Naive B cell (primary cell): Measurements from ENCODE around the gene KRTAP13-3. TPM values are rescaled to one million over a fixed set of nuclear protein-coding genes. Genes with fewer than 3 reads are reported as not detected.

Experiments
- ATAC-seq, 2 donors: fragments of 150-1000 bp; cut with Tn5 transposase; 2 replicates each; pipeline ENCODE4 v1.10.0; 2021; ENCODE audit warnings: low read depth in 2 of 2, mild to moderate bottlenecking in 2 of 2, moderate library complexity in 2 of 2
- DNase-seq: peaks from one replicate; pipeline ENCODE4 v3.0.0; 2022
- H3K27ac Mint-ChIP-seq, 6 donors: one replicate each; pipeline ENCODE4 v1.8.0; 2020 to 2022; ENCODE audit warnings: mild to moderate bottlenecking in 6 of 6, mixed read lengths in 6 of 6, moderate library complexity in 5 of 6, inconsistent platforms in 2 of 6
- H3K27me3 Mint-ChIP-seq, 3 donors: one replicate each; pipeline ENCODE4 v1.8.0; 2021 to 2022; ENCODE audit warnings: mixed read lengths in 3 of 3, mild to moderate bottlenecking in 1 of 3
- H3K36me3 Mint-ChIP-seq, 2 donors: one replicate each; pipeline ENCODE4 v1.8.0; 2020 to 2022; ENCODE audit warnings: mixed read lengths in 2 of 2, inconsistent platforms in 1 of 2, mild to moderate bottlenecking in 1 of 2
- H3K4me1 Mint-ChIP-seq, 3 donors: one replicate each; pipeline ENCODE4 v1.8.0; 2020 to 2022; ENCODE audit warnings: mixed read lengths in 3 of 3, inconsistent platforms in 1 of 3, mild to moderate bottlenecking in 1 of 3, moderate library complexity in 1 of 3
- H3K4me3 Mint-ChIP-seq, 8 donors: one replicate each; pipeline ENCODE4 v1.8.0; 2020 to 2022; ENCODE audit warnings: mild to moderate bottlenecking in 8 of 8, mixed read lengths in 8 of 8, moderate library complexity in 8 of 8, inconsistent platforms in 2 of 8
- H3K9me3 Mint-ChIP-seq, 7 donors: one replicate each; pipeline ENCODE4 v1.8.0; 2020 to 2022; ENCODE audit warnings: mixed read lengths in 7 of 7, mild to moderate bottlenecking in 5 of 7, inconsistent platforms in 2 of 7, moderate library complexity in 1 of 7
- polyA plus RNA-seq, 6 donors: library from polyadenylated mRNA; unstranded; fragments of 300-500 nt; fragmentation: Illumina TruSeq; gene quantifications; one replicate each; pipeline ENCODE4 v1.2.3, GENCODE V29; 2021; ENCODE audit warnings: low read depth in 6 of 6

KRTAP13-3 gene
- polyA plus RNA-seq, 6 donors from 2014 or later = not detected

DNA sequence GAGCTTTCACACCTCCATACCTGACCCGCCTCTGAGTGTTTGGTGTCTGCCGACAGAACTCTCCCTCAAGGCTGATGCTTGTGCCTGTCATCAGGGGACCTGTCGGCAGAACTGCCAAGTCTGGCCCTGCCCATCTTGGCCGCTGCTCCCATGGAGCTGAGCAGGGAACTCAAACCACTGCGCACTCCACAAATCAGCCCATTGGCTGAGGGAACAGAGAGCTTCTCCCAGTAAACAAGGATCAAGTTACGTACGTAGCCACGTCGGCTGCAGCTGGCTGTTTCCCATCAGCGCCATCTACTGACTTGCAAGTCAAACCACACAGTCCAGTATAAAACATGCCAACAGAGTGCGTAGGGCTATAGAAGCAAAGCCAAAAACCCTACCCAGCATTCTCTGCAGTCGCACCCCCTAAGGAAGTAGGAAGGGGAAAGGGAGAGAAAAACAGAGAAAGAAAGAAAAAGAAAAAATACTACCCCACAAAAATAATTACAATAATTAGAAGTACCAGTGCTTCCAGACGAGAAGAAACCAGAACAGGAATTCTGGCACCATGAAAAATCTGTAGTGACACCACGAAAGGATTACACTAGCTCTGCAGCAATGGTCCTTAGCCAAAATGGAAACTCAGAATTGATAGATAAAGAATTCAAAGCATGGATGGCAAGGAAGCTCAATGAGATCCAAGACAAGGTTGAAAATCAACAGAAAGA is 16.8 kb downstream of the KRTAP13-3 start:
- ATAC-seq (no peak), DNase-seq (no peak)
- Mint-ChIP-seq H3K4me1 (no peaks in the 10 kb centered on the region), H3K27me3 (peaks cover 0 to 8% (median 0%) of the 10 kb centered on the region in 3 donors), H3K4me3 (peak overlapping the region in 1 of 8 donors; percentile 66), H3K27ac (no peak overlapping the region), H3K36me3 (peaks cover 4 to 7% of the 10 kb centered on the region in 2 donors), H3K9me3 (peaks cover 0 to 18% (median 9%) of the 10 kb centered on the region in 7 donors)

DNA sequence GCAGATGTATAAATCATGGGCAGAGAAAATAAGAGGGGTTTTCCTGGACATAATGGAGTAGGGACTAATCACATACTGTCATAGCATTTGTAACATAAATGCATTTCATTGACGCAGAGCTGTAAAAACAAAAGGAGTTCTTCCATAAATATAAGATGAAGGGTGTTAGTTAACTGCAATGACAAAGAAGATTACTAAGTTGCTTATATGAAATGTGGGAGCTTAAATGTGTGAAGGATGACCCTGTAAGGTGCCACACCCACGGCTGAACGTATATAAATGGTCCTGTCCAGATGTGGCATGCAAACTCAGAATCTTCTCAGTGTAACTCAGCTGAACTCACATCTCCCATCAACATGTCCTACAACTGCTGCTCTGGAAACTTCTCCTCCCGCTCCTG is 30.0 kb downstream of the KRTAP13-3 start, which contains the start of gene KRTAP13-1:
KRTAP13-1 (plus strand) TSS at position 301 of the 400 bp plus-strand sequence; CDS start at position 357, 56 bp downstream.
- Mint-ChIP-seq H3K27ac (no peak within 1 kb of the TSS), H3K4me1 (no peaks in the 10 kb centered on the region), H3K4me3 (no peak within 1 kb of the TSS), H3K27me3 (no peaks in the 10 kb centered on the region), H3K36me3 (no peaks in the 10 kb centered on the region), H3K9me3 (peaks cover 1 to 12% (median 4%) of the 10 kb centered on the region in 7 donors)
- DNase-seq (no peak), ATAC-seq (no peak)

DNA sequence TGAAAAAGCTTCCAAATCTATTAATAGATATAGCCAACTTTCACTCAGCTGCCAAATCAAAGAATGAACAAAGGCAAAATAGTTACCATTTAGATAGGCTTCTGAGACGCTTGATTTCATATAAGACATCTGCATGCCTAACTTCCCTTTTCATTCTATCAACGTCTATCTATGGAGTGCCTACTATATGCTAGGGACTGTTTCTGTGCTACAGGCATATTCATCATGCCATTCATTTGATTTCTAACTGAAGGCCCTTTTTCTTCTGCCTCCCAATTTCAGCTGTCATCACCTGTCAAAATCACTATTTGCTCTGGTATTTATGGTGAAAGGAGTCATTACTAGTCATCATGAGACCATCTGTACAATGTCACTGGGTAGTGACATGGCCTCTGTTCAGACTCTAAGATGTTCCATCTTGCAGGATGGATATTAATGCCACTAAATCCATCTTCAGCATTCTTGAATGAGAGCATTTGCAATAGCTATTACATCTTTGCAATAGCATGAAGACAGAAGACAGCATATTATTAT is 34.2 kb downstream of the KRTAP13-3 start:
- ATAC-seq (no peak), DNase-seq (no peak)
- Mint-ChIP-seq H3K4me1 (no peaks in the 10 kb centered on the region), H3K4me3 (no peak overlapping the region), H3K27ac (no peak overlapping the region), H3K36me3 (no peaks in the 10 kb centered on the region), H3K9me3 (peaks cover 2 to 19% (median 9%) of the 10 kb centered on the region in 7 donors), H3K27me3 (no peaks in the 10 kb centered on the region)

DNA sequence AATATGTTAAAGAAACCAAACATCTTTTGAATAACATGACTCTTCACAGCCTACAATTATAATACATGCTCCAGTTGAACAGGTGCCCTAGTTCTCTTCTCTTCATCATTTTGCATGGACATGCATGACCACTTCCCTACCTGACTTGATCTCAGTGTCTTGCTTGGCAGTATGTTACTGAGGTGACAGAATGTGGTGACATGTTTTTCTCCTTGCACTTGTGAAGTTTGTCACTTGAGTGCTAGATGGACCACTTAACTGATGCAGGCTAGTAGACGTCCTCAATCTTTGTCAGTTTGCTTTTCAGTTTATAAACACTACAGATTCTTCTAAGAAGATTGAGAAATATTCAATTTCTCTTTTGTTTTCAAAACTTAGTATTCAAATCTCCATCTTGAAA is 43.5 kb downstream of the KRTAP13-3 start:
- Mint-ChIP-seq H3K27ac (no peak overlapping the region), H3K36me3 (no peaks in the 10 kb centered on the region), H3K4me3 (no peak overlapping the region), H3K27me3 (no peaks in the 10 kb centered on the region), H3K4me1 (no peaks in the 10 kb centered on the region), H3K9me3 (peaks cover 0 to 12% (median 4%) of the 10 kb centered on the region in 7 donors)
- ATAC-seq (no peak), DNase-seq (no peak)

Other genes with a start within 250 kb of the KRTAP13-3 start
- not detected for gene CLDN8, start 209.8 kb downstream of the KRTAP13-3 start, polyA plus RNA-seq
- not detected for gene KRTAP24-1, start 143.0 kb downstream of the KRTAP13-3 start, polyA plus RNA-seq
- not detected for gene KRTAP25-1, start 136.4 kb downstream of the KRTAP13-3 start, polyA plus RNA-seq
- not detected for gene KRTAP26-1, start 105.6 kb downstream of the KRTAP13-3 start, polyA plus RNA-seq
- gene KRTAP27-1, start 88.2 kb downstream of the KRTAP13-3 start, polyA plus RNA-seq = not detected
- gene KRTAP23-1, start 77.3 kb downstream of the KRTAP13-3 start, polyA plus RNA-seq = not detected
- not detected for gene KRTAP13-2, start 53.7 kb downstream of the KRTAP13-3 start, polyA plus RNA-seq
- not detected for gene KRTAP13-1, start 29.9 kb downstream of the KRTAP13-3 start, polyA plus RNA-seq
- not detected for gene KRTAP13-4, start 4.3 kb upstream of the KRTAP13-3 start, polyA plus RNA-seq
- gene KRTAP15-1, start 14.3 kb upstream of the KRTAP13-3 start, polyA plus RNA-seq = not detected
- gene KRTAP19-1, start 54.4 kb upstream of the KRTAP13-3 start, polyA plus RNA-seq = not detected
- not detected for gene KRTAP19-2, start 61.5 kb upstream of the KRTAP13-3 start, polyA plus RNA-seq
- gene KRTAP19-3, start 66.1 kb upstream of the KRTAP13-3 start, polyA plus RNA-seq = not detected
- not detected for gene KRTAP19-4, start 71.2 kb upstream of the KRTAP13-3 start, polyA plus RNA-seq
- gene KRTAP19-5, start 76.2 kb upstream of the KRTAP13-3 start, polyA plus RNA-seq = not detected
- gene KRTAP19-6, start 115.9 kb upstream of the KRTAP13-3 start, polyA plus RNA-seq = not detected
- not detected for gene KRTAP19-7, start 135.4 kb upstream of the KRTAP13-3 start, polyA plus RNA-seq
- gene KRTAP22-2, start 164.5 kb upstream of the KRTAP13-3 start, polyA plus RNA-seq = not detected
- not detected for gene KRTAP6-3, start 166.5 kb upstream of the KRTAP13-3 start, polyA plus RNA-seq
- gene KRTAP6-2, start 173.0 kb upstream of the KRTAP13-3 start, polyA plus RNA-seq = not detected
- not detected for gene KRTAP22-1, start 175.2 kb upstream of the KRTAP13-3 start, polyA plus RNA-seq
- not detected for gene KRTAP6-1, start 188.0 kb upstream of the KRTAP13-3 start, polyA plus RNA-seq
- gene KRTAP20-1, start 190.5 kb upstream of the KRTAP13-3 start, polyA plus RNA-seq = not detected
- not detected for gene KRTAP20-4, start 194.7 kb upstream of the KRTAP13-3 start, polyA plus RNA-seq
- gene KRTAP20-2, start 209.3 kb upstream of the KRTAP13-3 start, polyA plus RNA-seq = not detected
- not detected for gene KRTAP20-3, start 216.9 kb upstream of the KRTAP13-3 start, polyA plus RNA-seq